Stimulated activated naive CD4-positive, alpha-beta T cell treated with Interleukin-2 at 50 U/mL for 16 hours (primary cell): ENCODE measurements around the gene GADD45B.
"Not testable (repeated sequence)": the region's sequence is repeated elsewhere in the genome, so short reads cannot be mapped to it uniquely, and the experiment has no call there.

Experiments
- DNase-seq: peaks from one replicate; lab custom pipeline; 2025; lab: John Stamatoyannopoulos, UW

Gene GADD45B

GRCh38 chr19:2514981-2515518, 39.1 kb downstream of the GADD45B start:
- DNase-seq = no peak

DNA sequence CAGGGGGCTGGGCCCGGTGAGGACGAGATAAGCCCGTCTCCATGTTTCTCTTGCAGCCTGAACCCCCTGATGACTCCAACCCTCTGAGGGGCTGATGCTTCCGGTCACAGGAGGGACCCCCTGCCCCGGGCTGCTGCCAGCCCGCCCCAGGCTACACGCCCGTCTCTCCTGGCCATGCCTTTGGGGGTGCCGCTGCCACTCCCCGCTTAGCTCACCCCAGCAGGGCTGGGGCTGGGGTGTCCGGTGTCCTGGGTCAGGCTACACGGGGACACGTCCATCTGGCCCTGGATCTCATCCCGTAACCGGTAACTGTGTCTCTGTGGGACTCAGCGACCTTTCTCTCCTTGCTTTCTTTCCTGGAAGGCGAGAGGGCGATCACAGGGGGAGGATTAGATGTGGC, 40.8 kb downstream of the GADD45B start:
- DNase-seq = no peak

GRCh38 chr19:2517881-2518601, 42.1 kb downstream of the GADD45B start:
- DNase-seq = no peak

GRCh38 chr19:2518856-2519255, 42.9 kb downstream of the GADD45B start:
- not testable (repeated sequence) for DNase-seq

DNA sequence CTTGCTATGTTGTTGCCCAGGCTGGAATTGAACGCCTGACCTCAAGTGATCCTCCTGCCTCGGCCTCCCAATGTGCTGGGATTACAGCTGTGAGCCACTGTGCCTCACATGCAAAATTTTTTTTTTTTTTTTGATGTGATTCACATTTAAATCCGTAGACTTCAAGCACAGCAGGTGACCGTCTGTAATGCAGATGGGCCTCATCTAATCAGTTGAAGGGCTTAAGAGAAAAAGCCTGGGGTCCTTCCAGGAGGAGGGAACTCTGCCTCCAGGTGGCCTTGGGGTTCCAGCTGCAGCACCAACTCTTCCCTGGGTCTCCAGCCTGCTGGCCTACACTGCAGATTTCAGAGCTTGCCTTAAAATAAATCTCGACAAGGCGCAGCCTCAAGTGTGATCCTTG, 43.6 kb downstream of the GADD45B start:
- DNase-seq = no peak

- no peak for DNase-seq
Observed at GRCh38 chr19:2523630-2524311, 47.8 kb downstream of the GADD45B start.

DNA sequence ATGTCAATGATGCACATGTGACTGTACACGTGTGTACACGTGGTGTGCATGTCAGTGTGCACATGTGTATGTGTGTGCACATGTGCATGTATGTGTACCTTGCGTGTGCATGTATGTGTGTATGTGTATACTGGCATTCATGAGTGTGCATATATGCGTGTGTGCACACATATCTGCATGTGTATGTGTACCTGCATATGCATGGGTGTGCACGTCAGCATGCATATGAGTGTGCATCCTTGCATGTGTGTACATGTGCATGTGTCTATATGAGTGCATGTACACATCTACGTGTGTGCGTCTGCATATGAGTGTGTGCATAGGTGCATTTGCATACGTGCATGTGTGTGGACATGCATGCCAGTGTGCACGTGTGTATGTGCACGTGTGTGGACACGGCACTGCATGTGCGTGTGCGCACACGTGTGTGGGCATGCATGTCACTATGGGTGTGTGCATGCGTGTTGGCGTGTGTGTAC, 48.5 kb downstream of the GADD45B start:
- DNase-seq = no peak

DNA sequence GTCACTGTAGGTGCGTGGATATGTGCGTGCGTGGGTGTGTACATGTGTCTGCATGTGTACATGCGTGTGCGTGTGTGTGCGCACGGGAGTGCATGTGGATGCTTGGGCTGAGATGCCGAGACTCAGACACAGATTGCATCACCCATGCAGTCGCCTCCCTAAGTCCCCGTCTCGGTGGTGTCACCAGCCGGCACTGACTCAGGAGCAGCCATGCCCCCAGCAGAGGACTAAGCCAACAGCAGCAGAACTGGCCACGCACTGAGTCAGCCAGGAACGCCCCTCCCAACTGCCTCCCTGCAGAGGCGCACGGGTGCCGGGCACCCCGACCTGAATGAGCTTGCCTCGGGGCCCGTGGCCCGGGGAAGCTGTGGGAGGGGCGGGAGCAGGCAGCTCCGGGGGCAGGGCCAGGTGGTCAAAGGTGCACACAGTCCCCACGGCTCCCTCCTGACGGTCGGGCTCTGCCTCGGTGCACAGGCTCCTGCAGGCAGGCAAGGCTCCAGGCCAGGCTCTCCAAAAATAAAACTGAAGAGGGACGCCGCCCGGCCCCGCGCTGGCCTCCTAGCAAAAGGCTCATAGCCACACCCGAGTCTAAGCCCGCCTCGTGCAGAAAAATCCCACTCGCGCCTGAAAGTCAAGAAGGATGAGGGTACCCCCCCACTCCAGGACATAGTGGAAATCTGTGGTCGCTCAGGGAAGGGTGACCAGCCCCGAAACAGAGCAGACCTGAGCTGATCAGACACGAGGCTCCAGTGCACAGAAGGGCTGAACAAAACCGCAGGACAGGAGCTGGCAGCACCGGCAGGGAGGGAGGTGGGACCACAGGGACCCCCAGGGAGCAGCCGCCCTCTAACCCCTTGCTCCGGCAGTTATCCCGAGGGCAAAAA, 49.2 kb downstream of the GADD45B start:
- no peak for DNase-seq

- no peak for DNase-seq
Observed at GRCh38 chr19:2527171-2527570, 51.2 kb downstream of the GADD45B start.

DNA sequence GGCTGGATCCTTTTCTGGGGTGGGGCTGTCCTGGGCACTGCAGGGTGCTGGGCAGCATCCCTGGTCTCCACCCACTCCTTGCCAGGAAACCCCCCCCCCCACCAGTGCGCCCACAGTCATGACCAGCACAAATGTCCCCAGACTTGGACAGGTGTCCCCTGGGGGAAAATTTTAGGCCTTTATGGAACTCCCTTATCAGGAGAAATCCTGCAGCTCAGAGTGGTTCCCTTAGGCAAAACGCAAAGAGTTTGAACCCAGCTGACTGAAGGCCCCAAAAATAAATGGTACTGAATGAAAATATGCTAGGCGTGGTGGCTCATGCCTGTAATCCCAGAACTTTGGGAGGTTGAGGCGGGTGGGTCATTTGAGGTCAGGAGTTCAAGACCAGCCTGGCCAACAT, 51.8 kb downstream of the GADD45B start:
- DNase-seq = no peak
